WERI-Rb-1 (cell line): Measurements from ENCODE around the gene AKIP1.

Experiments
- DNase-seq: peaks from one replicate; pipeline ENCODE4 v3.0.0-alpha.2; 2020
- H3K27ac ChIP-seq: fragments of 250-450 bp; sonication (Bioruptor Pico); 2 replicates; pipeline ENCODE4 v1.5.1; 2020; ENCODE audit warnings: mild to moderate bottlenecking, moderate library complexity
- H3K27me3 ChIP-seq: fragments of 250-450 bp; sonication (Bioruptor Pico); 2 replicates; pipeline ENCODE4 v1.5.1; 2021; ENCODE audit warnings: mild to moderate bottlenecking, low read depth, moderate library complexity; ENCODE audit not compliant: insufficient read depth, severe bottlenecking
- H3K36me3 ChIP-seq: fragments of 250-450 bp; sonication (Bioruptor Pico); 2 replicates; pipeline ENCODE4 v1.5.1; 2020; ENCODE audit warnings: mild to moderate bottlenecking, moderate library complexity
- H3K4me3 ChIP-seq: 2 replicates; pipeline ENCODE4 v1.5.1; 2011; ENCODE audit warnings: low read depth, mild to moderate bottlenecking, control low read depth, low read length
- H3K9me3 ChIP-seq: fragments of 250-450 bp; sonication (Bioruptor Pico); 2 replicates; pipeline ENCODE4 v1.5.1; 2021; ENCODE audit warnings: mild to moderate bottlenecking, moderate library complexity; ENCODE audit not compliant: severe bottlenecking
- TF ChIP-seq, protein P1 (sequence below): IDR thresholded peaks from 2 replicates; pipeline ENCODE4 v1.5.1; 2011; ENCODE audit warnings: low read depth, mild to moderate bottlenecking, control low read depth, inconsistent platforms, low read length

AKIP1 gene, protein sequence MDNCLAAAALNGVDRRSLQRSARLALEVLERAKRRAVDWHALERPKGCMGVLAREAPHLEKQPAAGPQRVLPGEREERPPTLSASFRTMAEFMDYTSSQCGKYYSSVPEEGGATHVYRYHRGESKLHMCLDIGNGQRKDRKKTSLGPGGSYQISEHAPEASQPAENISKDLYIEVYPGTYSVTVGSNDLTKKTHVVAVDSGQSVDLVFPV

DNA sequence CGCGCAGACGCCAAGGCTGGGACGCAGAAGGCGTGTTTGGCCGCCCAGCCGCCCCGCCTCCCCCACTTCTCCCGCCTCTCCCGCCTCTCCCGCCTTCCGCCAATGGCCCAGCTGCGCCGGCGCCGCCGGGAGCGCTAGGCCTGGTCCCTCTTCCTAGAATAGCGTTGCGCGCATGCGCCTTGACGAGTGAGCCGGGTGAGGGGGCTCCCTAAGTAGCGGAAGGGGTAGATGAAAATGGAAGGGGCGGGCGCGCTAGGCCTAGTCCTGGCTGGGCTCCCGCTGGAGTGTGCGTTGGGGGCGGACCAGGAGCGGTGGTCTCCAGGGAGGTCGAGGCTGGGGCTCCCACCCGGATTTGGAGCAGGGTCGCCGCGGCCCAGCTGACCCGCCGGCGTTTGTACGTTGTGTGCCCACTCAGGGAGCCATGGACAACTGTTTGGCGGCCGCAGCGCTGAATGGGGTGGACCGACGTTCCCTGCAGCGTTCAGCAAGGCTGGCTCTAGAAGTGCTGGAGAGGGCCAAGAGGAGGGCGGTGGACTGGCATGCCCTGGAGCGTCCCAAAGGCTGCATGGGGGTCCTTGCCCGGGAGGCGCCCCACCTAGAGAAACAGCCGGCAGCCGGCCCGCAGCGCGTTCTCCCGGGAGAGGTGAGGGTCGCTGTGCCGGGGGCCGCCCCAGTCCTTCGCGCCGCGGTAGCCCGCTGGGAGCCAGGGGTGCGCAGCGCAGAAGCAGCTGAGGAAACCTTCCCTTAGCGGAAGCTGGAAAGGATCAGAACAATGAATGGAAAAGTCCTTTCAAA, at the start of gene AKIP1:
Gene AKIP1 (plus strand): TSS at position 161 of the 795 bp plus-strand sequence. CDS start 261 bp downstream, at position 422.
- no peaks in the 10 kb centered on the region for H3K9me3 ChIP-seq
- no peaks in the 10 kb centered on the region for H3K27me3 ChIP-seq
- H3K27ac ChIP-seq, result peak within 1 kb of the TSS; percentile 88
- peak; percentile 99 for DNase-seq
- TF ChIP-seq, protein P1, sequence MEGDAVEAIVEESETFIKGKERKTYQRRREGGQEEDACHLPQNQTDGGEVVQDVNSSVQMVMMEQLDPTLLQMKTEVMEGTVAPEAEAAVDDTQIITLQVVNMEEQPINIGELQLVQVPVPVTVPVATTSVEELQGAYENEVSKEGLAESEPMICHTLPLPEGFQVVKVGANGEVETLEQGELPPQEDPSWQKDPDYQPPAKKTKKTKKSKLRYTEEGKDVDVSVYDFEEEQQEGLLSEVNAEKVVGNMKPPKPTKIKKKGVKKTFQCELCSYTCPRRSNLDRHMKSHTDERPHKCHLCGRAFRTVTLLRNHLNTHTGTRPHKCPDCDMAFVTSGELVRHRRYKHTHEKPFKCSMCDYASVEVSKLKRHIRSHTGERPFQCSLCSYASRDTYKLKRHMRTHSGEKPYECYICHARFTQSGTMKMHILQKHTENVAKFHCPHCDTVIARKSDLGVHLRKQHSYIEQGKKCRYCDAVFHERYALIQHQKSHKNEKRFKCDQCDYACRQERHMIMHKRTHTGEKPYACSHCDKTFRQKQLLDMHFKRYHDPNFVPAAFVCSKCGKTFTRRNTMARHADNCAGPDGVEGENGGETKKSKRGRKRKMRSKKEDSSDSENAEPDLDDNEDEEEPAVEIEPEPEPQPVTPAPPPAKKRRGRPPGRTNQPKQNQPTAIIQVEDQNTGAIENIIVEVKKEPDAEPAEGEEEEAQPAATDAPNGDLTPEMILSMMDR, result no peak
- peaks cover 25% of the 10 kb centered on the region for H3K36me3 ChIP-seq
- peak within 1 kb of the TSS; percentile 95 for H3K4me3 ChIP-seq

DNA sequence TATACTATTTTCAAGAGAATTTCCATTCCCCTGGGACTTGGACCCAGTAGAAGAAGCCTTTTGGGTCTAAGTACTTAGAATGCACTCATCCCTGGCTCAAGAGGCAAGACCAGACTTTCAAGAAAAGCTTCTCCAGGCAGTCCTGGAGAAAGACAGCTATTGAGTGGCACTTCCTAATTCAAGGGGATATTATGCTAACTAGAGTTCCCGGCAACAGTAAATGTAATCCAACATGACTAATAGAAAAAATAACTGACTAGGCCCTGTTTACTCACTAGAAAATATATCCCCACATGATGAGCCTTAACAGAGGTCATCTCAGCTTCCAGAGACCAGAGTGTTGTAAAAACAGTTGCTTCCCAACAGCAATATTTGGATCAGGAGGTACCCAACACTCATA, 47.2 kb upstream of the AKIP1 start:
- Histone ChIP-seq H3K27ac (no peak overlapping the region), H3K9me3 (no peaks in the 10 kb centered on the region), H3K36me3 (no peaks in the 10 kb centered on the region; the same call in 1 of the 2 replicates), H3K27me3 (no peaks in the 10 kb centered on the region), H3K4me3 (no peak overlapping the region)
- TF ChIP-seq, protein P1, result no peak
- no peak for DNase-seq

DNA sequence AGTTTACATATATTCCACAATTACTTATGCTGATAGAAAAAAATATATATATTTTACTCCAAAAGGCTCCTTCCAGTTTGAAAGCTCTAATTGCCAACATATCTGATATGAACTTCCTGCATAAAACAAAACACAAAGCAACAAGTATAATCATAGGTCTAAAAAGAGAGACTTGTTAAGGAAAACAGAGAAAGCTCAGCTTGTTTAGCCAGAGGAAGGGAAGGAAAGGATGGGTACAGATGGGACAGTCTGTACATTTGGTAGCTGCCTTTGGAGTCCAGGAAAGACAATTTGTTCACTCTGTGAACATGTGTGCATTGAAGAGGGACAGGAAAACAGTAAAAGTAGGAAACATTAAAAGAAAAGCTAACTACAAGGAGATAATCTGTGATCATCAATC, 45.7 kb upstream of the AKIP1 start:
- no peaks in the 10 kb centered on the region; the same call in 1 of the 2 replicates for H3K36me3 ChIP-seq
- no peaks in the 10 kb centered on the region for H3K9me3 ChIP-seq
- TF ChIP-seq, protein P1, result no peak
- DNase-seq, result no peak
- no peak overlapping the region for H3K4me3 ChIP-seq
- no peak overlapping the region for H3K27ac ChIP-seq
- H3K27me3 ChIP-seq, result no peaks in the 10 kb centered on the region

DNA sequence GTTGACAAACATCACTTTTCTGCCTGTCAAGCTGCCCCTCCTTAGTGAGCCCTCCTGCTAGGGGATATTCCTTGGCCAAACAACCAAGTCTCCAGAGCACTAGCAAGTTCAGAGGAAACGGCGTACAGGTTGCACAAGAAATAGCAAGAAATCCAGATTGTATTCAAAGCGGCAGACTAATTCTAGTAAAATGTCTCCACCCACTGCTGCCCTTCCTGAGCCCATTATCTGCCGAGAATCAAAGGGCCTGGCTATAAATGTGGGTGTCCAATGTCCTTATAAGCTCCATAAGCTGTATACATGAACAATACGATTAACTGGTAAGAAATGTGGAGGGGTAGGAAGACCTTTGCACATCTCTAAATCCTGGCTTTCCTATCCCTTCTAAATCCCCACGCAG, 44.0 kb upstream of the AKIP1 start:
- Histone ChIP-seq H3K27ac (peak overlapping the region; percentile 22; the same call in 1 of the 2 replicates), H3K27me3 (no peaks in the 10 kb centered on the region), H3K4me3 (no peak overlapping the region), H3K9me3 (no peaks in the 10 kb centered on the region), H3K36me3 (no peaks in the 10 kb centered on the region; the same call in 1 of the 2 replicates)
- TF ChIP-seq, protein P1, result no peak
- peak; percentile 72 for DNase-seq

DNA sequence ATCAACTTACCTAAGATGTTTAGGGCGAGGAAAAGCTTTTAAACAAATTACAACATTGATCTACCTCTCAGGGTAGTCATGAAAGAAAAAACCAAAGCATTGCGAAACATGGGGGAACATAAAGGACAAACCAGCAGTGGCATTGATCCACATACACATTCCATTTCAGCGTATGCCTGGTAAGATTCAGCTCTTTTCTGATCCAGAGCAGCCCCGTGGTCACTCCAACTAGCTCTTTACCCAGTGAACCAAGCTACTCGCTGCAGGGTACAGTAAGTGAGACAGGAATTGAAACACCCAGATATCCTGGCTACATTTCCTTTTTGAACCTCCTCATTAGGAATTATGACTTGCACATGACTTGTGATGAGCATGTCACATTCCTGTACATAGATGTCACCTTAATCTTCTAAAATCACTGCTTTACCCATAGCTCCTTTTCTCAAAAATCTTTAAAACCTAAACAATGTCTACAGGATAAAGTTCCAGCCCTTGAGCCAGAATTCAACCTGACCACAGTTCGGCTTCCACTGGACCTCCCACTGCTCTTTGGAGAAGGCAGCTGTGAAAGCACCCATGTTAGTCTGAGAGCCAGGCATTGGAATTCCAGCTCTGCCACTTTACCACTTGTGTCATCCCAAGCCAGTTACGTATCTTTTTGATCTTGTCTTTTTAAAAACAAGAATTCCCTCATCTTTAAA, 42.9 kb upstream of the AKIP1 start:
- DNase-seq, result no peak
- Histone ChIP-seq H3K36me3 (no peaks in the 10 kb centered on the region; the same call in 1 of the 2 replicates), H3K4me3 (no peak overlapping the region), H3K9me3 (no peaks in the 10 kb centered on the region), H3K27me3 (no peaks in the 10 kb centered on the region), H3K27ac (no peak overlapping the region)
- TF ChIP-seq, protein P1, result no peak
